SK-N-SH (cell line): ENCODE measurements around the gene FAM124A.

ENCODE experiments used
- EZH2phosphoT487 ChIP-seq: fragments of 200-600 bp; sonication (generic); IDR thresholded peaks from 2 replicates; pipeline ENCODE4 v1.6.1; 2017; ENCODE audit warnings: low read depth, mixed run types, mild to moderate bottlenecking, antibody characterized with exemption, moderate library complexity, borderline replicate concordance
- GABPA ChIP-seq: IDR thresholded peaks from 2 replicates; pipeline ENCODE4 v1.4.0; 2012; ENCODE audit warnings: low read depth, mild to moderate bottlenecking
- POLR2AphosphoS5 ChIP-seq: IDR thresholded peaks from 2 replicates; pipeline ENCODE4 v1.6.1; 2012; ENCODE audit warnings: low read depth, low read length
- TAF1 ChIP-seq: IDR thresholded peaks from 2 replicates; pipeline ENCODE4 v1.6.1; 2012; ENCODE audit warnings: low read depth, mild to moderate bottlenecking, low read length, moderate library complexity, borderline replicate concordance
- TF ChIP-seq, protein P1 (sequence below): IDR thresholded peaks from 2 replicates; pipeline ENCODE4 v1.6.1; 2012; ENCODE audit warnings: mild to moderate bottlenecking, low read depth, low read length, moderate library complexity
- TF ChIP-seq, protein P2 (sequence below): fragments of 200-600 bp; sonication (generic); IDR thresholded peaks from 2 replicates; pipeline ENCODE4 v1.6.1; 2017; ENCODE audit warnings: antibody characterized with exemption, mild to moderate bottlenecking, moderate library complexity
- TF ChIP-seq, protein P3 (sequence below): IDR thresholded peaks from 2 replicates; pipeline ENCODE4 v1.4.0; 2012; ENCODE audit warnings: low read depth, borderline replicate concordance

DNA sequence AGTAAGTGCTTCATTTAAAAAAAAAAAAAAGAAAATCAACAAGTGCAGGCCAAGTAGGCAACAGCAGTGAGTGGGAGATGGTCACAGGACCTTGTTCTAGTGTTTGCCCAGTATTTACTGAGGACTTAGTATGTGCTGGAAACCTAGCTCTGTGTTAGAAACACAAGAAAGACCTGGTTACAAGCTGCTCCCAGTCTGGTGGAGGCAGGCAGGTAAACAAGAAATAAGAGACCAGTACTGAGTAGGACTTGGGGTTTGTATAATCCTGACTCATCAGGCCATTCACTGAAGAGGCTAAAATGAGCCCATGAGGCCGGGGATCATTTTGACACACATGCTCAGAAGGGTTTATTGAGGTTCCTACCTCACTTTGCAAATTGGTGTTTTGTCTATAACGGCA lies 95.8 kb downstream of the FAM124A start:
- TF ChIP-seq GABPA (no peak), POLR2AphosphoS5 (no peak), TAF1 (no peak), EZH2phosphoT487 (no peak)
- TF ChIP-seq, protein P1, sequence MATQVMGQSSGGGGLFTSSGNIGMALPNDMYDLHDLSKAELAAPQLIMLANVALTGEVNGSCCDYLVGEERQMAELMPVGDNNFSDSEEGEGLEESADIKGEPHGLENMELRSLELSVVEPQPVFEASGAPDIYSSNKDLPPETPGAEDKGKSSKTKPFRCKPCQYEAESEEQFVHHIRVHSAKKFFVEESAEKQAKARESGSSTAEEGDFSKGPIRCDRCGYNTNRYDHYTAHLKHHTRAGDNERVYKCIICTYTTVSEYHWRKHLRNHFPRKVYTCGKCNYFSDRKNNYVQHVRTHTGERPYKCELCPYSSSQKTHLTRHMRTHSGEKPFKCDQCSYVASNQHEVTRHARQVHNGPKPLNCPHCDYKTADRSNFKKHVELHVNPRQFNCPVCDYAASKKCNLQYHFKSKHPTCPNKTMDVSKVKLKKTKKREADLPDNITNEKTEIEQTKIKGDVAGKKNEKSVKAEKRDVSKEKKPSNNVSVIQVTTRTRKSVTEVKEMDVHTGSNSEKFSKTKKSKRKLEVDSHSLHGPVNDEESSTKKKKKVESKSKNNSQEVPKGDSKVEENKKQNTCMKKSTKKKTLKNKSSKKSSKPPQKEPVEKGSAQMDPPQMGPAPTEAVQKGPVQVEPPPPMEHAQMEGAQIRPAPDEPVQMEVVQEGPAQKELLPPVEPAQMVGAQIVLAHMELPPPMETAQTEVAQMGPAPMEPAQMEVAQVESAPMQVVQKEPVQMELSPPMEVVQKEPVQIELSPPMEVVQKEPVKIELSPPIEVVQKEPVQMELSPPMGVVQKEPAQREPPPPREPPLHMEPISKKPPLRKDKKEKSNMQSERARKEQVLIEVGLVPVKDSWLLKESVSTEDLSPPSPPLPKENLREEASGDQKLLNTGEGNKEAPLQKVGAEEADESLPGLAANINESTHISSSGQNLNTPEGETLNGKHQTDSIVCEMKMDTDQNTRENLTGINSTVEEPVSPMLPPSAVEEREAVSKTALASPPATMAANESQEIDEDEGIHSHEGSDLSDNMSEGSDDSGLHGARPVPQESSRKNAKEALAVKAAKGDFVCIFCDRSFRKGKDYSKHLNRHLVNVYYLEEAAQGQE, result no peak
- TF ChIP-seq, protein P2, sequence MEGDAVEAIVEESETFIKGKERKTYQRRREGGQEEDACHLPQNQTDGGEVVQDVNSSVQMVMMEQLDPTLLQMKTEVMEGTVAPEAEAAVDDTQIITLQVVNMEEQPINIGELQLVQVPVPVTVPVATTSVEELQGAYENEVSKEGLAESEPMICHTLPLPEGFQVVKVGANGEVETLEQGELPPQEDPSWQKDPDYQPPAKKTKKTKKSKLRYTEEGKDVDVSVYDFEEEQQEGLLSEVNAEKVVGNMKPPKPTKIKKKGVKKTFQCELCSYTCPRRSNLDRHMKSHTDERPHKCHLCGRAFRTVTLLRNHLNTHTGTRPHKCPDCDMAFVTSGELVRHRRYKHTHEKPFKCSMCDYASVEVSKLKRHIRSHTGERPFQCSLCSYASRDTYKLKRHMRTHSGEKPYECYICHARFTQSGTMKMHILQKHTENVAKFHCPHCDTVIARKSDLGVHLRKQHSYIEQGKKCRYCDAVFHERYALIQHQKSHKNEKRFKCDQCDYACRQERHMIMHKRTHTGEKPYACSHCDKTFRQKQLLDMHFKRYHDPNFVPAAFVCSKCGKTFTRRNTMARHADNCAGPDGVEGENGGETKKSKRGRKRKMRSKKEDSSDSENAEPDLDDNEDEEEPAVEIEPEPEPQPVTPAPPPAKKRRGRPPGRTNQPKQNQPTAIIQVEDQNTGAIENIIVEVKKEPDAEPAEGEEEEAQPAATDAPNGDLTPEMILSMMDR, result no peak
- TF ChIP-seq, protein P3, sequence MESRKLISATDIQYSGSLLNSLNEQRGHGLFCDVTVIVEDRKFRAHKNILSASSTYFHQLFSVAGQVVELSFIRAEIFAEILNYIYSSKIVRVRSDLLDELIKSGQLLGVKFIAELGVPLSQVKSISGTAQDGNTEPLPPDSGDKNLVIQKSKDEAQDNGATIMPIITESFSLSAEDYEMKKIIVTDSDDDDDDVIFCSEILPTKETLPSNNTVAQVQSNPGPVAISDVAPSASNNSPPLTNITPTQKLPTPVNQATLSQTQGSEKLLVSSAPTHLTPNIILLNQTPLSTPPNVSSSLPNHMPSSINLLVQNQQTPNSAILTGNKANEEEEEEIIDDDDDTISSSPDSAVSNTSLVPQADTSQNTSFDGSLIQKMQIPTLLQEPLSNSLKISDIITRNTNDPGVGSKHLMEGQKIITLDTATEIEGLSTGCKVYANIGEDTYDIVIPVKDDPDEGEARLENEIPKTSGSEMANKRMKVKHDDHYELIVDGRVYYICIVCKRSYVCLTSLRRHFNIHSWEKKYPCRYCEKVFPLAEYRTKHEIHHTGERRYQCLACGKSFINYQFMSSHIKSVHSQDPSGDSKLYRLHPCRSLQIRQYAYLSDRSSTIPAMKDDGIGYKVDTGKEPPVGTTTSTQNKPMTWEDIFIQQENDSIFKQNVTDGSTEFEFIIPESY, result no peak
